ENCODE measurements around the gene ANKRD50.

Gene ANKRD50

GRCh38 chr4:124712372-124713184, at the start of gene ANKRD50:
Gene ANKRD50 (minus strand): TSS chr4:124712732. CDS start chr4:124710511, 2,221 bp downstream.
- TF ChIP-seq JUND (IDR thresholded peaks at IDR 0.05; ENCODE audit: low read depth): no peak
- peak; percentile 72 to 96 for DNase-seq (ENCODE audit: low read depth in 1 of 2, low spot score in 1 of 2)
- in situ Hi-C loops (cut with HindIII; ENCODE audit: low pct_unique_long_range_greater_than_20kb, low sequenced_read_pairs): no loop called here

GRCh38 chr4:124757126-124757525, 44.6 kb upstream of the ANKRD50 start:
- in situ Hi-C loops (cut with HindIII; ENCODE audit: low pct_unique_long_range_greater_than_20kb, low sequenced_read_pairs): no loop called here
- DNase-seq (ENCODE audit: low read depth in 1 of 2, low spot score in 1 of 2): no peak
- no peak for TF ChIP-seq JUND (IDR thresholded peaks at IDR 0.05; ENCODE audit: low read depth)

GRCh38 chr4:124754681-124755080, 42.1 kb upstream of the ANKRD50 start:
- DNase-seq (ENCODE audit: low read depth in 1 of 2, low spot score in 1 of 2): no peak
- in situ Hi-C loops (cut with HindIII; ENCODE audit: low pct_unique_long_range_greater_than_20kb, low sequenced_read_pairs): no loop called here
- no peak for TF ChIP-seq JUND (IDR thresholded peaks at IDR 0.05; ENCODE audit: low read depth)

GRCh38 chr4:124753941-124754581, 41.5 kb upstream of the ANKRD50 start:
- DNase-seq (ENCODE audit: low read depth in 1 of 2, low spot score in 1 of 2): peak in 1 of 2 experiments; percentile 70
- TF ChIP-seq JUND (IDR thresholded peaks at IDR 0.05; ENCODE audit: low read depth): no peak
- in situ Hi-C loops (cut with HindIII; ENCODE audit: low pct_unique_long_range_greater_than_20kb, low sequenced_read_pairs): no loop called here

- TF ChIP-seq JUND (IDR thresholded peaks at IDR 0.05; ENCODE audit: low read depth): no peak
- no peak for DNase-seq (ENCODE audit: low read depth in 1 of 2, low spot score in 1 of 2)
- in situ Hi-C loops (cut with HindIII; ENCODE audit: low pct_unique_long_range_greater_than_20kb, low sequenced_read_pairs): no loop called here
Measured at GRCh38 chr4:124749421-124749820, 36.9 kb upstream of the ANKRD50 start.

GRCh38 chr4:124748965-124749364, 36.4 kb upstream of the ANKRD50 start:
- no peak for TF ChIP-seq JUND (IDR thresholded peaks at IDR 0.05; ENCODE audit: low read depth)
- DNase-seq (ENCODE audit: low read depth in 1 of 2, low spot score in 1 of 2): no peak
- in situ Hi-C loops (cut with HindIII; ENCODE audit: low pct_unique_long_range_greater_than_20kb, low sequenced_read_pairs): no loop called here

GRCh38 chr4:124745985-124746801, 33.7 kb upstream of the ANKRD50 start:
- no peak for TF ChIP-seq JUND (IDR thresholded peaks at IDR 0.05; ENCODE audit: low read depth)
- DNase-seq (ENCODE audit: low read depth in 1 of 2, low spot score in 1 of 2): no peak
- in situ Hi-C loops (cut with HindIII; ENCODE audit: low pct_unique_long_range_greater_than_20kb, low sequenced_read_pairs): no loop called here

GRCh38 chr4:124743711-124744110, 31.2 kb upstream of the ANKRD50 start:
- in situ Hi-C loops (cut with HindIII; ENCODE audit: low pct_unique_long_range_greater_than_20kb, low sequenced_read_pairs): no loop called here
- no peak for TF ChIP-seq JUND (IDR thresholded peaks at IDR 0.05; ENCODE audit: low read depth)
- no peak for DNase-seq (ENCODE audit: low read depth in 1 of 2, low spot score in 1 of 2)

- no peak for TF ChIP-seq JUND (IDR thresholded peaks at IDR 0.05; ENCODE audit: low read depth)
- DNase-seq (ENCODE audit: low read depth in 1 of 2, low spot score in 1 of 2): no peak
- in situ Hi-C loops (cut with HindIII; ENCODE audit: low pct_unique_long_range_greater_than_20kb, low sequenced_read_pairs): no loop called here
Measured at GRCh38 chr4:124740501-124740900, 28.0 kb upstream of the ANKRD50 start.

GRCh38 chr4:124738994-124739393, 26.5 kb upstream of the ANKRD50 start:
- TF ChIP-seq JUND (IDR thresholded peaks at IDR 0.05; ENCODE audit: low read depth): no peak
- DNase-seq (ENCODE audit: low read depth in 1 of 2, low spot score in 1 of 2): no peak
- in situ Hi-C loops (cut with HindIII; ENCODE audit: low pct_unique_long_range_greater_than_20kb, low sequenced_read_pairs): no loop called here

GRCh38 chr4:124737619-124738018, 25.1 kb upstream of the ANKRD50 start:
- DNase-seq (ENCODE audit: low read depth in 1 of 2, low spot score in 1 of 2): no peak
- TF ChIP-seq JUND (IDR thresholded peaks at IDR 0.05; ENCODE audit: low read depth): no peak
- in situ Hi-C loops (cut with HindIII; ENCODE audit: low pct_unique_long_range_greater_than_20kb, low sequenced_read_pairs): no loop called here

GRCh38 chr4:124736526-124736925, 24.0 kb upstream of the ANKRD50 start:
- TF ChIP-seq JUND (IDR thresholded peaks at IDR 0.05; ENCODE audit: low read depth): no peak
- in situ Hi-C loops (cut with HindIII; ENCODE audit: low pct_unique_long_range_greater_than_20kb, low sequenced_read_pairs): no loop called here
- no peak for DNase-seq (ENCODE audit: low read depth in 1 of 2, low spot score in 1 of 2)

Measured in T47D (cell line).